ENCODE results near the gene S100A8.

GRCh38 chr1:153401461-153401860, 10.6 kb upstream of the S100A8 start:
- TF ChIP-seq CTCF (IDR thresholded peaks at IDR 0.05) (no peak), ZFX (IDR thresholded peaks at IDR 0.05; ENCODE audit: borderline replicate concordance) (no peak)

Measured in 22Rv1 (cell line).